Measurements from ENCODE around the gene ZSCAN20.

Gene ZSCAN20

GRCh38 chr1:33455539-33456501 is 16.6 kb upstream of the ZSCAN20 start:
- TF ChIP-seq POLR2AphosphoS5 (IDR thresholded peaks at IDR 0.05; ENCODE audit: low read depth, low read length) (no peak), FOXP2 (optimal IDR thresholded peaks at IDR 0.05; ENCODE audit: borderline replicate concordance, extremely low read depth, extremely low read length, insufficient read depth) (no peak), REST (IDR thresholded peaks at IDR 0.05; ENCODE audit: insufficient read depth in 1 of 2, low read depth in 2 of 2, low read length in 2 of 2) (no peak), SIN3A (IDR thresholded peaks at IDR 0.05; ENCODE audit: borderline replicate concordance, insufficient read depth, low read length) (no peak), TAF1 (IDR thresholded peaks at IDR 0.05; ENCODE audit: borderline replicate concordance, insufficient read depth, low read length) (no peak)

GRCh38 chr1:33456502-33456886 is 16.0 kb upstream of the ZSCAN20 start:
- TF ChIP-seq SIN3A (IDR thresholded peaks at IDR 0.05; ENCODE audit: borderline replicate concordance, insufficient read depth, low read length) (no peak), FOXP2 (optimal IDR thresholded peaks at IDR 0.05; ENCODE audit: borderline replicate concordance, extremely low read depth, extremely low read length, insufficient read depth) (no peak), TAF1 (IDR thresholded peaks at IDR 0.05; ENCODE audit: borderline replicate concordance, insufficient read depth, low read length) (no peak), POLR2AphosphoS5 (IDR thresholded peaks at IDR 0.05; ENCODE audit: low read depth, low read length) (no peak), REST (IDR thresholded peaks at IDR 0.05; ENCODE audit: insufficient read depth in 1 of 2, low read depth in 2 of 2, low read length in 2 of 2) (no peak)

- TF ChIP-seq SIN3A (IDR thresholded peaks at IDR 0.05; ENCODE audit: borderline replicate concordance, insufficient read depth, low read length) (no peak), REST (IDR thresholded peaks at IDR 0.05; ENCODE audit: insufficient read depth in 1 of 2, low read depth in 2 of 2, low read length in 2 of 2) (no peak), TAF1 (IDR thresholded peaks at IDR 0.05; ENCODE audit: borderline replicate concordance, insufficient read depth, low read length) (no peak), POLR2AphosphoS5 (IDR thresholded peaks at IDR 0.05; ENCODE audit: low read depth, low read length) (no peak), FOXP2 (optimal IDR thresholded peaks at IDR 0.05; ENCODE audit: borderline replicate concordance, extremely low read depth, extremely low read length, insufficient read depth) (no peak)
These were observed 12.8 kb upstream of the ZSCAN20 start for GRCh38 chr1:33459691-33460090.

- no peak for TF ChIP-seq SIN3A (IDR thresholded peaks at IDR 0.05; ENCODE audit: borderline replicate concordance, insufficient read depth, low read length)
- TF ChIP-seq TAF1 (IDR thresholded peaks at IDR 0.05; ENCODE audit: borderline replicate concordance, insufficient read depth, low read length), result no peak
- TF ChIP-seq POLR2AphosphoS5 (IDR thresholded peaks at IDR 0.05; ENCODE audit: low read depth, low read length), result no peak
- TF ChIP-seq REST (IDR thresholded peaks at IDR 0.05; ENCODE audit: insufficient read depth in 1 of 2, low read depth in 2 of 2, low read length in 2 of 2), result no peak
- TF ChIP-seq FOXP2 (optimal IDR thresholded peaks at IDR 0.05; ENCODE audit: borderline replicate concordance, extremely low read depth, extremely low read length, insufficient read depth), result no peak
These were observed 12.3 kb upstream of the ZSCAN20 start for GRCh38 chr1:33460144-33460543.
